DMS 273 treated with DMSO at 0.1 percent for 48 hours (cell line): ENCODE results near the gene OR5P2.
"Not testable (repeated sequence)": the region's sequence is repeated elsewhere in the genome, so short reads cannot be mapped to it uniquely, and the experiment has no call there.

Source experiments
- DNase-seq: peaks from one replicate; lab custom pipeline; 2025; lab: John Stamatoyannopoulos, UW

The OR5P2 gene

GRCh38 chr11:7796842-7797241 is at the start of gene OR5P2:
OR5P2 (minus strand) TSS chr11:7796942; CDS start chr11:7796942, 0 bp downstream.
- DNase-seq, result no peak

GRCh38 chr11:7846003-7846402 is 49.3 kb upstream of the OR5P2 start:
- DNase-seq, result no peak

GRCh38 chr11:7844986-7845385 is 48.2 kb upstream of the OR5P2 start:
- DNase-seq, result no peak

GRCh38 chr11:7844521-7844920 is 47.8 kb upstream of the OR5P2 start:
- DNase-seq, result no peak

GRCh38 chr11:7840578-7840977 is 43.8 kb upstream of the OR5P2 start:
- no peak for DNase-seq

- no peak for DNase-seq
These were observed 36.8 kb upstream of the OR5P2 start for GRCh38 chr11:7833527-7833926.

- DNase-seq, result no peak
These were observed 34.0 kb upstream of the OR5P2 start, which contains the start of gene OR5P3 for GRCh38 chr11:7830740-7831139. OR5P3 (minus strand) TSS chr11:7830840.

- no peak for DNase-seq
These were observed 29.6 kb upstream of the OR5P2 start for GRCh38 chr11:7826324-7826723.

- not testable (repeated sequence) for DNase-seq
These were observed 23.7 kb upstream of the OR5P2 start for GRCh38 chr11:7820417-7820816.

- not testable (repeated sequence) for DNase-seq
These were observed 18.2 kb upstream of the OR5P2 start for GRCh38 chr11:7814897-7815296.

- not testable (repeated sequence) for DNase-seq
These were observed 13.6 kb upstream of the OR5P2 start for GRCh38 chr11:7810301-7810700.

GRCh38 chr11:7793233-7793632 is 3.5 kb downstream of the OR5P2 start:
- DNase-seq, result no peak

- DNase-seq, result no peak
These were observed 9.5 kb downstream of the OR5P2 start for GRCh38 chr11:7787239-7787638.

- DNase-seq, result no peak
These were observed 21.1 kb downstream of the OR5P2 start for GRCh38 chr11:7775689-7776088.

- DNase-seq, result not testable (repeated sequence)
These were observed 32.4 kb downstream of the OR5P2 start for GRCh38 chr11:7764301-7764700.

GRCh38 chr11:7759010-7759409 is 37.7 kb downstream of the OR5P2 start:
- no peak for DNase-seq

- DNase-seq, result no peak
These were observed 47.3 kb downstream of the OR5P2 start for GRCh38 chr11:7749456-7749855.
